Measurements from ENCODE around the gene XAB2.
"Not testable (repeated sequence)": the region's sequence is repeated elsewhere in the genome, so short reads cannot be mapped to it uniquely, and the experiment has no call there.

Gene XAB2

DNA sequence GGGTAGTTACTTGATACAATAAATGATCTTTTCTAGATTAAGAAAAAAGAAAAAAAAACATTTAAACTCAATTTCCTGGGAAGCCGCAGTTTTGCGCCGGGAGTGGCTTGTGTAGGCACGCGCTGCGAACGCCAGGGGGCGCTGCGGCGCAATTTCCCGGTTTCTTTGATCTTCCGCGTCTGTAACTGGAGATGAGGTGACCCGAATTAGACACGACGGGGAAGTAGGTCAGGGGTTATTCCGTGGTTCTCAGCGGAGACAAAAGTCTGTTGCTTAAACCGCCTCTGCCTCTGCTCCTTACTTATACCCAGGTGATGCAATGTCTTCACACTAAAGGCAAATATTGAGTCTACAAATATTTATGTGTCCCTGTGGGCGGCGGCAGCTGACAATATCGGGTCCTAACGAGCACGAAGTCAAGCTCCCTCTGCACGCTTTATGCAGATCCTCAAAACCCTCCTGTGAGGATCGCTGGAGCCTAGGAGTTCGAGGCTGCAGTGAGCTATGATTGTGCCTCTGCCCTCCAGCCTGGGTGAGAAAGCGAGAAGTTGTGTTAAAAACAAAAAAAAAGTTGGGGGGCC is 22.8 kb upstream of the XAB2 start:
- Histone ChIP-seq H3K27ac (peak overlapping the region in 1 of 21 experiments; percentile 51), H3K4me3 (peak overlapping the region in 2 of 7 experiments; percentile 4 to 6)

GRCh38 chr19:7650148-7650547 is 20.8 kb upstream of the XAB2 start:
- Histone ChIP-seq H3K4me3 (no peak overlapping the region), H3K27ac (no peak overlapping the region)

- no peak overlapping the region for H3K27ac ChIP-seq
- no peak overlapping the region for H3K4me3 ChIP-seq
These were observed 19.1 kb upstream of the XAB2 start for GRCh38 chr19:7648265-7649014.

- Histone ChIP-seq H3K4me3 (no peak overlapping the region), H3K27ac (no peak overlapping the region)
These were observed 17.8 kb upstream of the XAB2 start for GRCh38 chr19:7647156-7647555.

GRCh38 chr19:7646426-7646700 is 17.0 kb upstream of the XAB2 start:
- Histone ChIP-seq H3K4me3 (no peak overlapping the region), H3K27ac (no peak overlapping the region)

GRCh38 chr19:7645656-7646425 is 16.5 kb upstream of the XAB2 start:
- Histone ChIP-seq H3K27ac (no peak overlapping the region), H3K4me3 (no peak overlapping the region)

GRCh38 chr19:7645163-7645562 is 15.8 kb upstream of the XAB2 start:
- Histone ChIP-seq H3K4me3 (no peak overlapping the region), H3K27ac (no peak overlapping the region)

DNA sequence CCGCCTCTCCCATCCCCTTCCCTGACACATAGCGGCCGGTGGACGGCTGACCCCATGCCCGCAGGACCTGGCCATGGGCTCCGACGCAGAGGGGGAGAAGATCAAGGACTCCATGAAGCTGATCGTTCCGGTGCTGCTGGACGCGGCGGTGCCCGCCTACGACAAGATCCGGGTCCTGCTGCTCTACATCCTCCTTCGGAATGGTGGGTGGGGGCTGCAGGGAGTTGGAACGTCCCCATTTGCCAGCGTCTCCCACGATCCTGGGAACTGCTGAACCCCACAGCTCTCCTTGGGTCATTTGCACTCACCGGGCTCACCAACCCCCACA is 15.2 kb upstream of the XAB2 start:
- Histone ChIP-seq H3K27ac (no peak overlapping the region), H3K4me3 (no peak overlapping the region)

GRCh38 chr19:7643629-7644549 is 14.5 kb upstream of the XAB2 start:
- not testable (repeated sequence) for H3K27ac ChIP-seq, H3K4me3 ChIP-seq

- no peak overlapping the region for H3K27ac ChIP-seq
- no peak overlapping the region for H3K4me3 ChIP-seq
These were observed 13.7 kb upstream of the XAB2 start for GRCh38 chr19:7643031-7643415.

DNA sequence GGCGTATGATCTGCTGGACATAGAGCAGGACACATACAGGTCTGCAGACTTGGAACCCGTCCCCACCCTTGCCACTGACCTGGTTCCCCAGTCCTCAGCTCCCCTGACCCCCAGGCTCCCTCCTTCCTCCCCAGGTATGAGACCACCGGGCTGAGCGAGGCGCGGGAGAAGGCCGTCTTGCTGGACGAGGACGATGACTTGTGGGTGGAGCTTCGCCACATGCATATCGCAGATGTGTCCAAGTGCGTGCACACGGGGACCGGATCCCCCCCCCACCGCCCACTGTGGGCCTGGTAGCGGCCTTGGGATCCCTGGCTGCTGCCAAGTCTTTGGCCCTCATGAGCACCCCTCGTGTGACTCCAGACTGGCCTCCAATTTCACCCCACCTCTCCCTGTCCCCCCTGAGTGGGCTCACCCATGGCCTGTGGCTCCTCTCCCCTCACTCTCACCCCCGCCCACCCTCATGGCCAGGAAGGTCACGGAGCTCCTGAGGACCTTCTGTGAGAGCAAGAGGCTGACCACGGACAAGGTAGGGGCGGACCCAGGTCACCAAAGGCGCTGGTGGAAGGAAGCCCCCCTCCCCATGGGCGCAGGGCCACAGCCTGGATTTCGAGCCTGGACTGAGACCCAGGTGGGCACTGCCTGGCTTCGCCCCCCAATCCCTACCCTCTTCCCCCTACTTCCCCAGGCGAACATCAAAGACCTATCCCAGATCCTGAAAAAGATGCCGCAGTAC is 13.1 kb upstream of the XAB2 start:
- Histone ChIP-seq H3K27ac (no peak overlapping the region), H3K4me3 (no peak overlapping the region)

GRCh38 chr19:7641290-7642276 is 12.2 kb upstream of the XAB2 start:
- Histone ChIP-seq H3K27ac (no peak overlapping the region), H3K4me3 (no peak overlapping the region)

- H3K4me3 ChIP-seq, result no peak overlapping the region
- no peak overlapping the region for H3K27ac ChIP-seq
These were observed 11.5 kb upstream of the XAB2 start for GRCh38 chr19:7640803-7641202.

DNA sequence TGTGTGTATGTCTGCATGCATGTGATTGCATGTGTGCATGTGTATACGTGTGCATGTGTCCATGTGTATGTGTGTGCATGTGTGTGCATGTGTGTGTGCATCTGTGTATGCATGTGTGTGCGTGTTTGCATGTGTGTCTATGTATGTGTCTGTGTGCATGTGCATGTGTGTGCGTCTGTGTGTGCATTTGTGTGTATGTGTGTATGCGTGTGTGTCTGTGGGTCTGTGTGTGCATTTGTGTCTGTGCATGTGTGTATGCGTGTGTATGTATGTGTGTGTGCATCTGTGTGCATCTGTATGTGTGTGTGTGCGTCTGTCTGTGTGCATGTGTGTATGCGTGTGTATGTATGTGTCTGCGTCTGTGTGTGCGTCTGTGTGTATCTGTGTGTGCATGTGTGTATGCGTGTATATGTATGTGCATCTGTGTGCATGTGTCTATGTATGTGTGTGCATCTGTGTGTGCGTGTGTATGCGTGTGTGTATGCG is 10.6 kb upstream of the XAB2 start:
- Histone ChIP-seq H3K27ac (no peak overlapping the region), H3K4me3 (no peak overlapping the region)

GRCh38 chr19:7638802-7639465 is 9.6 kb upstream of the XAB2 start:
- no peak overlapping the region for H3K4me3 ChIP-seq
- no peak overlapping the region for H3K27ac ChIP-seq

DNA sequence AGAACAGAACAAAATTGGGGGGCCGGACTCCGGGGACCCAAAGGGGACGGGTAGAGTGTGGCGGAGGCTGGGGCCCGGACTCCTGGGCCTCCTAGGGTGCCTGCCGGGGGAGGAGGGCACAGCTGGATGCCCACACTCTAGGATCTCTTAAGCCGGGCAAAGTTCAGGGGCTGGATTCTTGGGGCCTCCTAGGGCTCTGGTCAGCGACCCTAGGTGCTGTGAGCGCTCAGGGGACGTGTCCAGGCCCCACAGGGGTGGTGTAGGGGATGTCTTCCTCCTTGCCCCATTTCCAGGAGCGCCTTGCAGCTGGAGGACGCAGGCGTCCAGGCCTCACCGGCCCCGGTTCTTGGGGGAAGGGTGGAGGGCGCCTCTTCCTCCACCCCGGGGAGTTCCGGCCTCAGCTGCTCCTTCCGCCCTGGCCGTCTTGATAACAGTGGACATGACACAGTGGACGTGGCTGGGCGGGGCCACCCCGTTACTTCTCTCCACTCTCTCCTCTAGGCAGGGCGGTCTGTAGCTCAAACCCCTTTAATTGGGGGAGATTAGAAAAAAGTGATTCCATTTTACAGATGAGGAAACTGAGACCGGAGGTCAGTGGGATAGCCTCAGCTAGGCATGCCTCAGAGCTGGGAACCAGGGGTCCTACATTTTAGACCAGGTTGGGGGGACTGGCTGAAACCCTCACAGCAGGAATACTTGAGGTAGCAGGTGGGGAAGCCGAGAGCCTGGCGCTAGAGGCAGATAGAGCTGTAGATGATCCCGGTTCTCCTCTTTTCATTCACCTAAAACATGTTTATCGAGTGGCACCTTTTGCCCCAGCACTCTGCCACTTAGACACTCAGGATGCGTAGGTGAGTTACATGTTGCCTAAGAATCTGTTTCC is 8.3 kb upstream of the XAB2 start:
- Histone ChIP-seq H3K4me3 (peak overlapping the region; percentile 56 to 81 (median 68)), H3K27ac (peak overlapping the region; percentile 32 to 94 (median 87))
